DOHH2 (cell line): ENCODE data around the gene VPS72.

Source experiments
- H3F3A ChIP-seq: fragments of 200-600 bp; sonication (generic), shearing (Covaris generic); 2 replicates; pipeline ENCODE4 v1.6.0; 2016; ENCODE audit warnings: antibody characterized with exemption, mild to moderate bottlenecking; ENCODE audit not compliant: control insufficient read depth, insufficient read depth
- H3K27ac ChIP-seq: fragments of 200-600 bp; sonication (generic); 2 replicates; pipeline ENCODE4 v1.5.1; 2014; ENCODE audit warnings: low read depth, mild to moderate bottlenecking, low read length, moderate library complexity
- H3K27me3 ChIP-seq: fragments of 200-600 bp; sonication (generic); 2 replicates; pipeline ENCODE4 v1.6.1; 2014; ENCODE audit warnings: mild to moderate bottlenecking, low read length, mixed read lengths; ENCODE audit not compliant: control insufficient read depth
- H3K36me3 ChIP-seq: fragments of 200-600 bp; sonication (generic); 2 replicates; pipeline ENCODE4 v1.6.1; 2014; ENCODE audit warnings: mild to moderate bottlenecking, low read length, moderate library complexity, mixed read lengths; ENCODE audit not compliant: control insufficient read depth
- H3K4me1 ChIP-seq: fragments of 200-600 bp; sonication (generic); 2 replicates; pipeline ENCODE4 v1.6.1; 2014; ENCODE audit warnings: mild to moderate bottlenecking, low read length, mixed read lengths; ENCODE audit not compliant: control insufficient read depth
- H3K4me2 ChIP-seq: fragments of 200-600 bp; sonication (generic); 2 replicates; pipeline ENCODE4 v1.6.0; 2014; ENCODE audit warnings: mild to moderate bottlenecking, low read length, moderate library complexity
- H3K4me3 ChIP-seq: fragments of 200-600 bp; sonication (generic); 2 replicates; pipeline ENCODE4 v1.5.1; 2014; ENCODE audit warnings: mild to moderate bottlenecking, low read length, mixed read lengths
- H3K79me2 ChIP-seq: fragments of 200-600 bp; sonication (generic); 2 replicates; pipeline ENCODE4 v1.6.1; 2014; ENCODE audit warnings: mild to moderate bottlenecking, low read length, mixed read lengths; ENCODE audit not compliant: control insufficient read depth
- H3K9me2 ChIP-seq: fragments of 200-600 bp; sonication (generic); replicated peaks from 2 replicates; pipeline ENCODE4 v1.6.1; 2014; ENCODE audit warnings: mild to moderate bottlenecking, low read length, mixed read lengths; ENCODE audit not compliant: control insufficient read depth
- H3K9me3 ChIP-seq: fragments of 200-600 bp; sonication (generic); 2 replicates; pipeline ENCODE4 v1.6.1; 2014; ENCODE audit warnings: antibody characterized with exemption, low read length, mixed read lengths; ENCODE audit not compliant: control insufficient read depth, insufficient read depth
- H4K20me1 ChIP-seq: fragments of 200-600 bp; sonication (generic); 2 replicates; pipeline ENCODE4 v1.6.0; 2014; ENCODE audit warnings: low read depth, mild to moderate bottlenecking, antibody characterized with exemption, low read length, moderate library complexity; ENCODE audit not compliant: control insufficient read depth, insufficient read depth
- CTCF ChIP-seq: fragments of 200-600 bp; sonication (generic); IDR thresholded peaks from one replicate; pipeline ENCODE4 v1.5.1; 2014; ENCODE audit warnings: antibody characterized with exemption, mild to moderate bottlenecking, low read depth, low read length; ENCODE audit not compliant: poor library complexity, severe bottlenecking
- EZH2phosphoT487 ChIP-seq: fragments of 200-600 bp; sonication (generic); IDR thresholded peaks from 2 replicates; pipeline ENCODE4 v1.6.1; 2017; ENCODE audit warnings: borderline replicate concordance, mild to moderate bottlenecking, antibody characterized with exemption, low read length, moderate library complexity, mixed read lengths

The VPS72 gene

GRCh38 chr1:151144474-151145303 lies 45.3 kb downstream of the VPS72 start:
- Histone ChIP-seq H3K36me3 (no peaks in the 10 kb centered on the region), H3K27me3 (no peaks in the 10 kb centered on the region), H4K20me1 (no peaks in the 10 kb centered on the region), H3F3A (no peaks in the 10 kb centered on the region), H3K79me2 (no peaks in the 10 kb centered on the region), H3K9me2 (no peaks in the 10 kb centered on the region), H3K4me3 (no peak overlapping the region), H3K4me1 (peaks cover 56% of the 10 kb centered on the region), H3K4me2 (peak overlapping the region; percentile 33), H3K9me3 (no peaks in the 10 kb centered on the region), H3K27ac (no peak overlapping the region)
- TF ChIP-seq EZH2phosphoT487 (no peak), CTCF (no peak)

DNA sequence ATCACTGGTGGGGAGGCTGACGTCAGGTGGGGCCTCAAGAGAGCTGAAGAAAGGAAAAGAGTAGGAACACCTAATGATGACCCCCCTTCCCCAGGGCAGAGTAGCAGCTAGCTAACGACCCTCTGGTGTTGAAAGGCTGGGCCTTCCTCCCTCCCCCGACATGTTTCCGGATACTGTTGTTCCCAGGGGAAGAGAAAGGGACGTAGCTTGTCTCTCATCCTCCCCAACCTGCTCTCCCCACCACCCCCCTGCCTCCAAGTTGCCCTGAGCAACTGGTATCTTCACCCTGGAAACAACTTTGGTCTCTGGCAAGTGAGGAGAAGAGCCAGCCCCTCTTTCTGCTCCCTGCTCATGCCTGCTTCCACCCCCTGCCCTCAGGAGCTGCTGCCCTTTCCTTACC lies 46.0 kb downstream of the VPS72 start:
- H3K9me3 ChIP-seq: no peaks in the 10 kb centered on the region
- H3K4me3 ChIP-seq: no peak overlapping the region
- H3K27ac ChIP-seq: no peak overlapping the region
- no peaks in the 10 kb centered on the region for H3K36me3 ChIP-seq
- H4K20me1 ChIP-seq: no peaks in the 10 kb centered on the region
- H3K9me2 ChIP-seq: no peaks in the 10 kb centered on the region
- no peaks in the 10 kb centered on the region for H3K27me3 ChIP-seq
- H3K4me1 ChIP-seq: peaks cover 52% of the 10 kb centered on the region
- no peaks in the 10 kb centered on the region for H3K79me2 ChIP-seq
- peak overlapping the region; percentile 33 for H3K4me2 ChIP-seq
- TF ChIP-seq EZH2phosphoT487: no peak
- no peak for TF ChIP-seq CTCF
- H3F3A ChIP-seq: no peaks in the 10 kb centered on the region

DNA sequence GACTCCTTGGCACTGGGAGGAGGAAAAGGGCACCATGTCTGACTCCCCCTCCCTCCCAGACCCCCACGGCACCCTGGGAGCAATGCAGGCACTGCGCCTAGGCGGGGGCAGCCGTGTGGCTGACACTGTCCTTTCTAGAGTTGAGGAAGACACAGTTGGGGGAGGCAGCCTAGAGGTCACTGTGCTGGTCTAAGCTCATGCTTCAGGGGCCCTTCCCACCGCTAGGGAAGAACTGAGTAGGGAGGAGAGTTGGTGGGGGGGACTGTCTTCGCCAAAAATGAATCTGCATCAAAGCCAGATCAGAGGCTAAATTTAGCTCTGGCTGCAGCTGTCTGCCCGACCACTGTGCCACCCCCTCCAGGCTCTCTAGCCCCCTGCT lies 47.0 kb downstream of the VPS72 start:
- Histone ChIP-seq H3K4me1 (peaks cover 52% of the 10 kb centered on the region), H4K20me1 (no peaks in the 10 kb centered on the region), H3K9me3 (no peaks in the 10 kb centered on the region), H3F3A (no peaks in the 10 kb centered on the region), H3K27ac (no peak overlapping the region), H3K4me3 (0 out of 2 replicates have a peak overlapping the region, but pooled peaks have one; percentile 22), H3K4me2 (peak overlapping the region; percentile 33; the same call in 1 of the 2 replicates), H3K36me3 (no peaks in the 10 kb centered on the region), H3K79me2 (no peaks in the 10 kb centered on the region), H3K27me3 (no peaks in the 10 kb centered on the region), H3K9me2 (no peaks in the 10 kb centered on the region)
- TF ChIP-seq EZH2phosphoT487 (no peak), CTCF (no peak)
